OCI-LY7 (cell line): ENCODE results near the gene HUS1. TPM values are rescaled to one million over a fixed set of nuclear protein-coding genes. Genes with fewer than 3 reads are reported as not detected.

ENCODE experiments used
- Bru-seq: library from RNA; stranded (reverse); fragments of 400-500 nt; gene quantifications from one replicate; lab custom pipeline; 2021; lab: Mats Ljungman, UMichigan
- BruChase-seq, 2 experiments: library from RNA; stranded (reverse); fragments of 400-500 nt; gene quantifications; one replicate each; lab custom pipeline; 2021; lab: Mats Ljungman, UMichigan
- BruUV-seq: library from RNA; stranded (reverse); fragments of 400-500 nt; replicated peaks from 2 replicates; lab custom pipeline; 2021; lab: Mats Ljungman, UMichigan
- CTCF ChIA-PET: fragments of 300-600 bp; sonication (Branson Sonifier 250); formaldehyde crosslinking; loops from one replicate; lab custom pipeline; 2022; ENCODE audit warnings: antibody characterized with exemption; ENCODE audit not compliant: unreplicated experiment; lab: Charles Lee
- POLR2A ChIA-PET: fragments of 300-600 bp; sonication (Branson Sonifier 250); formaldehyde crosslinking; loops from one replicate; lab custom pipeline; 2022; ENCODE audit warnings: antibody characterized with exemption; lab: Charles Lee
- DNase-seq: peaks from one replicate; pipeline ENCODE4 v3.0.0-alpha.2; 2015; ENCODE audit warnings: low spot score
- H2AFZ ChIP-seq: fragments of 200-600 bp; sonication (generic), shearing (Covaris generic); 2 replicates; pipeline ENCODE4 v1.6.1; 2014; ENCODE audit warnings: mild to moderate bottlenecking, antibody characterized with exemption, low read length, moderate library complexity
- H3K27ac ChIP-seq: fragments of 200-600 bp; sonication (generic); 2 replicates; pipeline ENCODE4 v1.5.1; 2014; ENCODE audit warnings: mixed run types, low read depth, mild to moderate bottlenecking, moderate library complexity, low read length, inconsistent platforms; ENCODE audit not compliant: poor library complexity, severe bottlenecking
- H3K36me3 ChIP-seq: fragments of 200-600 bp; sonication (generic); 2 replicates; pipeline ENCODE4 v1.6.1; 2014; ENCODE audit warnings: mild to moderate bottlenecking, antibody characterized with exemption, low read length, moderate library complexity, mixed read lengths; ENCODE audit not compliant: insufficient read depth
- H3K4me1 ChIP-seq: fragments of 200-600 bp; sonication (generic); 2 replicates; pipeline ENCODE4 v1.5.1; 2014; ENCODE audit warnings: mild to moderate bottlenecking, low read length; ENCODE audit not compliant: insufficient read depth, poor library complexity, severe bottlenecking
- H3K4me2 ChIP-seq: fragments of 200-600 bp; sonication (generic); 2 replicates; pipeline ENCODE4 v1.6.1; 2014; ENCODE audit warnings: mild to moderate bottlenecking, low read length
- H3K4me3 ChIP-seq: fragments of 200-600 bp; sonication (generic); 2 replicates; pipeline ENCODE4 v1.5.1; 2014; ENCODE audit warnings: mild to moderate bottlenecking, low read depth, low read length; ENCODE audit not compliant: poor library complexity, severe bottlenecking
- H3K79me2 ChIP-seq: fragments of 200-600 bp; sonication (generic); 2 replicates; pipeline ENCODE4 v1.6.1; 2016; ENCODE audit warnings: low read depth, mild to moderate bottlenecking, low read length, moderate library complexity, mixed read lengths; ENCODE audit not compliant: insufficient read depth
- H3K9me2 ChIP-seq: fragments of 200-600 bp; sonication (generic); 2 replicates; pipeline ENCODE4 v1.6.1; 2016; ENCODE audit warnings: mild to moderate bottlenecking, low read length, mixed read lengths; ENCODE audit not compliant: insufficient read depth
- H3K9me3 ChIP-seq: fragments of 200-600 bp; sonication (generic); 2 replicates; pipeline ENCODE4 v1.6.1; 2014; ENCODE audit warnings: mild to moderate bottlenecking, mixed run types, low read length, mixed read lengths
- H4K20me1 ChIP-seq: fragments of 200-600 bp; sonication (generic); 2 replicates; pipeline ENCODE4 v1.6.1; 2014; ENCODE audit warnings: mild to moderate bottlenecking, antibody characterized with exemption, low read length, moderate library complexity, mixed read lengths; ENCODE audit not compliant: insufficient read depth
- EZH2phosphoT487 ChIP-seq: fragments of 200-600 bp; sonication (generic); IDR thresholded peaks from 2 replicates; pipeline ENCODE4 v1.6.1; 2018; ENCODE audit warnings: low read depth, borderline replicate concordance, mild to moderate bottlenecking, mixed run types, antibody characterized with exemption, low read length, moderate library complexity, mixed read lengths
- intact Hi-C: fragments of 100-400 bp; cut with micrococcal nuclease; formaldehyde crosslinking; loops from one replicate; pipeline ENCODE4 v1.10.0; 2022; ENCODE audit not compliant: unreplicated experiment
- long read RNA-seq: library from polyadenylated mRNA; stranded (forward); transcript quantifications from one replicate; pipeline ENCODE4 v2.0.0, GENCODE V29; 2022
- total RNA-seq, 2 experiments: library from RNA; depleted of rRNA in 1 of 2; stranded (reverse); fragments of >200 nt in 1 of 2; shearing (Covaris generic) in 1 of 2; gene quantifications; 2 replicates each; pipeline ENCODE4 v1.2.3, GENCODE V29; 2014 to 2022
- TF ChIP-seq, protein P1 (sequence below): fragments of 200-600 bp; sonication (generic); conservative IDR thresholded peaks from 2 replicates; pipeline ENCODE4 v1.5.1; 2014; ENCODE audit warnings: mild to moderate bottlenecking, antibody characterized with exemption, low read length, moderate library complexity, mixed read lengths

HUS1 gene
- 24.7 and 28.2 TPM in 2 replicates for total RNA-seq (2014; rRNA removed; shearing (Covaris generic))
- 44.5 and 44.8 TPM in 2 replicates for total RNA-seq (2022)
- percentile 89 among the genes with signal in this experiment for Bru-seq, nascent RNA
- BruChase-seq, experiment 1, labeled RNA remaining after a 6-hour chase: percentile 90 among the genes with signal in this experiment
- percentile 91 among the genes with signal in this experiment for BruChase-seq, experiment 2, labeled RNA remaining after a 2-hour chase
- long read RNA-seq, transcript HUS1-201 (8 exons, 2,935 nt): major isoform, 5 of 20 reads
- long read RNA-seq, partial matches to known transcripts: 1 of 20 reads
- long read RNA-seq, other reads (novel, unspliced or antisense): 12 of 20 reads

DNA sequence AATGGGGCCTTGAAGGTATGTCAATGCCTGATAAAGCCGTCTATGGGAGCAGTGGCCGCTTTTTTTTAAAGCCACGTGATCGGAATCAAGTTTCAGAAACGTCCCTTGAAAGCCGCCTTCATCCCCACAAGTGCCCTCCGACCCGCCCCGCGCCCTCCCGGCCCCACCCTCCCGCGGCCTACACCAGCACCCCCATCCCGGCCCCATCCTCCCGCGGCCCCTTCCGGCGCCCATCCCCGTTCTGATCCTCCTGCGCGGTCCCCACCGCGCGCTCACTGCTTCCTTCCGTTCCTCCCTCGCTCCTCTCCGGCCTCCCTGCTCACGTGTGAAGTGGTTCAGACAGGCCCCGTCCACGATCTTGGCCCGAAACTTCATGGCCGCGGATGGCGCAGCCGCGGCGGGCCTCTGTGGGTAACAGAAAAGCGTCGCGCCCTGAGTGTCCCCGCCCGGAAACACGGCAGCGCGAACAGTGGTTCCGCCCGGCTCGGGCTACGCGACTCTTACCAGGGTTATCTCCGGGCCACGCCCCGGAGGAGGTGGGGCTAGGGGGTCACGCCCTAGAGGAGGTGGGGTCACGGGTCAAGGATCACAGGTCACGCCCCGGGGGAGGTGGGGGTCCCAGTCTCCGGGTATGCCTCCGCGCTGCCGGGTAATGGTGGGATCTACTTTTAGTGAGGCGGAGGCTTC, at the start of gene HUS1:
Gene HUS1 (minus strand): TSS at position 471 of the 687 bp plus-strand sequence. CDS start 96 bp downstream, at position 375.
- ChIA-PET POLR2A (interaction anchor here (0.8 to 2.1 kb wide), 3 partner anchors 12 to 40 kb away, joined by 3 to 8 read pairs (median 8); no protein-coding TSS in a partner anchor), CTCF (interaction anchor here (0.5 to 0.8 kb wide), 2 partner anchors 34 to 1035 kb away, joined by 3 read pairs; no protein-coding TSS in a partner anchor)
- Histone ChIP-seq H3K79me2 (peaks cover 22% of the 10 kb centered on the region), H4K20me1 (no peaks in the 10 kb centered on the region), H3K9me2 (no peaks in the 10 kb centered on the region), H3K36me3 (peaks cover 41% of the 10 kb centered on the region), H3K4me3 (peak within 1 kb of the TSS; percentile 85), H3K27ac (peak within 1 kb of the TSS; percentile 84), H2AFZ (peak within 1 kb of the TSS; percentile 74), H3K4me2 (peak within 1 kb of the TSS; percentile 95), H3K9me3 (no peaks in the 10 kb centered on the region), H3K4me1 (peaks cover 20% of the 10 kb centered on the region)
- peak; percentile 98 for DNase-seq
- no peak for TF ChIP-seq EZH2phosphoT487
- TF ChIP-seq, protein P1, sequence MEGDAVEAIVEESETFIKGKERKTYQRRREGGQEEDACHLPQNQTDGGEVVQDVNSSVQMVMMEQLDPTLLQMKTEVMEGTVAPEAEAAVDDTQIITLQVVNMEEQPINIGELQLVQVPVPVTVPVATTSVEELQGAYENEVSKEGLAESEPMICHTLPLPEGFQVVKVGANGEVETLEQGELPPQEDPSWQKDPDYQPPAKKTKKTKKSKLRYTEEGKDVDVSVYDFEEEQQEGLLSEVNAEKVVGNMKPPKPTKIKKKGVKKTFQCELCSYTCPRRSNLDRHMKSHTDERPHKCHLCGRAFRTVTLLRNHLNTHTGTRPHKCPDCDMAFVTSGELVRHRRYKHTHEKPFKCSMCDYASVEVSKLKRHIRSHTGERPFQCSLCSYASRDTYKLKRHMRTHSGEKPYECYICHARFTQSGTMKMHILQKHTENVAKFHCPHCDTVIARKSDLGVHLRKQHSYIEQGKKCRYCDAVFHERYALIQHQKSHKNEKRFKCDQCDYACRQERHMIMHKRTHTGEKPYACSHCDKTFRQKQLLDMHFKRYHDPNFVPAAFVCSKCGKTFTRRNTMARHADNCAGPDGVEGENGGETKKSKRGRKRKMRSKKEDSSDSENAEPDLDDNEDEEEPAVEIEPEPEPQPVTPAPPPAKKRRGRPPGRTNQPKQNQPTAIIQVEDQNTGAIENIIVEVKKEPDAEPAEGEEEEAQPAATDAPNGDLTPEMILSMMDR: no peak
- intact Hi-C loops: loop anchor here (2.0 kb wide), 2 partner anchors 14 to 40 kb away; no protein-coding TSS in a partner anchor
- BruUV-seq: no TSS peak

DNA sequence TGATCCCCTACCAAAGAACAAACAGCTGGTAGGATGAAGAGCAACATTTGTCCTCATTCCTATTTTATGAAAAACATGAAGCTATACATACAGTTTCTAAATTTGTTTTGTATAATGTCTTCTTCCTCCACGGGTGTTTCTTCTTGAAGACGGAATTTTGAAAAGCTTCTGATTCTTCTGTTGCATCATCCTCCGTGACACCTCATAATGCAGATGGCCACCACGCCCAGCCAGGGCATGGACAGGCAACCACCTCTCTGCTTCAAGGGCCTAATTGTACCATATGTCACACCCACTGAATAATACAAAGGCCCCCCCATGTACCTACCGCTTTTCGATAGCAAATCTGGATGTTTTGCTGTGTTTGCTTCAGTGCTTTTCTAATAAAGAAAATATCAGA, 49.5 kb upstream of the HUS1 start, which contains the start of gene SUN3:
Gene SUN3 (minus strand): TSS at position 170 of the 400 bp plus-strand sequence. CDS start 169 bp downstream, at position 1.
- Histone ChIP-seq H3K4me1 (no peaks in the 10 kb centered on the region), H4K20me1 (no peaks in the 10 kb centered on the region), H3K9me2 (no peaks in the 10 kb centered on the region), H3K36me3 (no peaks in the 10 kb centered on the region), H2AFZ (no peak within 1 kb of the TSS), H3K4me3 (no peak within 1 kb of the TSS), H3K4me2 (no peak within 1 kb of the TSS), H3K79me2 (no peaks in the 10 kb centered on the region), H3K9me3 (no peaks in the 10 kb centered on the region; the same call in 1 of the 2 replicates), H3K27ac (no peak within 1 kb of the TSS)
- ChIA-PET POLR2A (interaction anchor here (1.7 kb wide), 1 partner anchor 22 kb away, joined by 4 read pairs; no protein-coding TSS in a partner anchor), CTCF (no interaction called here)
- intact Hi-C loops: no loop called here
- TF ChIP-seq, protein P1: no peak
- TF ChIP-seq EZH2phosphoT487: no peak
- BruUV-seq: no TSS peak
- DNase-seq: no peak
